ENCODE results near the gene TRAPPC12. TPM values are rescaled to one million over a fixed set of nuclear protein-coding genes. Genes with fewer than 3 reads are reported as not detected.

The TRAPPC12 gene
- total RNA-seq, 1 donor from 2014 or later: 98.7 TPM

DNA sequence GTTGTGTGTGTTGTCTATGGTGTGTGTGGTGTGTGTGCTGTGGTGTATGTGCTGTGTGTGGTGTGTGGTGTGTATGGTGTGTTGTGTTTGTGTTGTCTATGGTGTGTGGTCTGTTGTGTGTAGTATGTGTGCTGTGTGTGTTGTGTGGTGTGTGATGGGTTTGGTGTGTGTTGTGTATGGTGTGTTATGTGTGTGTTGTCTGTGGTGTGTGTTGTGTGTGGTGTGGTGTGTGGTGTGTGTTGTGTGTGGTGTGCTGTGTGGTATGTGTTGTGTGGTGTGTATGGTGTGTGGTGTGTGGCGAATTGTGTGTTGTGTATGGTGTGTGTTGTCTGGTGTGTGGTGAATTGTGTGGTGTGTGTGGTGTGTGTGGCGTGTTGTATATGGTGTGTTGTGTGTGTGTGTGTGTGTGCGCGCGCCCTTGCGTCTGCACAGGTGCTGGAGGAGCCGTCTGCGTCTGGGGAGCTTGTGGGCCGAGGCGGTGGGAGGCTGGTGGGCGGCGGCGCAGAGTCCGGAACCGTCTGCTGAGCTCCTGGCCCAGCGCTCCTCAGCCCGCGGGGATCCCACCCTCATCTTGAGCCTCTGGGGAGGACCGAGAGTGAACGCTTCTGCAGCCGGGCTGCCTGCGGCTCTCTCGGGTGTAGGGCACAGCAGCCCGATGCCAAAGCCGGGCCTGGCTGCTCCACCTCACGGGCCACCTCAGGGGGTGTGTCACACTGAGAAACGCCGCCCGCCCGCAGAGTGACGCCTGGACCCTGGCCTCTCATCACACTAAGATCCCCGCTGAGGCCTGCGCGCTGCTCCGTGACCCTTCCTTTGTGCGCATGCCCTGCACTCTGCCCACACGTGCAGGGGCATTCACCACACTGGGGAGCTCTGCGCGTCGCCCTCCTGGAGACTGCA lies 148.6 kb downstream of the TRAPPC12 start:
- H3K4me1 Mint-ChIP-seq (ENCODE audit: unreplicated experiment): peaks cover 1% of the 10 kb centered on the region
- no peak overlapping the region for H3K27ac Mint-ChIP-seq
- no peaks in the 10 kb centered on the region for H3K9me3 Mint-ChIP-seq
- TF ChIP-seq, protein P1, sequence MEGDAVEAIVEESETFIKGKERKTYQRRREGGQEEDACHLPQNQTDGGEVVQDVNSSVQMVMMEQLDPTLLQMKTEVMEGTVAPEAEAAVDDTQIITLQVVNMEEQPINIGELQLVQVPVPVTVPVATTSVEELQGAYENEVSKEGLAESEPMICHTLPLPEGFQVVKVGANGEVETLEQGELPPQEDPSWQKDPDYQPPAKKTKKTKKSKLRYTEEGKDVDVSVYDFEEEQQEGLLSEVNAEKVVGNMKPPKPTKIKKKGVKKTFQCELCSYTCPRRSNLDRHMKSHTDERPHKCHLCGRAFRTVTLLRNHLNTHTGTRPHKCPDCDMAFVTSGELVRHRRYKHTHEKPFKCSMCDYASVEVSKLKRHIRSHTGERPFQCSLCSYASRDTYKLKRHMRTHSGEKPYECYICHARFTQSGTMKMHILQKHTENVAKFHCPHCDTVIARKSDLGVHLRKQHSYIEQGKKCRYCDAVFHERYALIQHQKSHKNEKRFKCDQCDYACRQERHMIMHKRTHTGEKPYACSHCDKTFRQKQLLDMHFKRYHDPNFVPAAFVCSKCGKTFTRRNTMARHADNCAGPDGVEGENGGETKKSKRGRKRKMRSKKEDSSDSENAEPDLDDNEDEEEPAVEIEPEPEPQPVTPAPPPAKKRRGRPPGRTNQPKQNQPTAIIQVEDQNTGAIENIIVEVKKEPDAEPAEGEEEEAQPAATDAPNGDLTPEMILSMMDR (conservative IDR thresholded peaks at IDR 0.05): no peak
- H3K27me3 Mint-ChIP-seq: no peaks in the 10 kb centered on the region
- H3K36me3 Mint-ChIP-seq: no peaks in the 10 kb centered on the region
- H3K4me3 Mint-ChIP-seq: no peak overlapping the region
- DNase-seq (ENCODE audit: extremely low spot score, unreplicated experiment): peak; percentile 6

Other genes starting within 250 kb of the TRAPPC12 start
- gene EIPR1, start 1.9 kb upstream of the TRAPPC12 start, total RNA-seq (ENCODE audit: low replicate concordance): 24.3 and 24.9 TPM in 2 replicates
- 40.0 and 54.7 TPM in 2 replicates for gene ADI1, start 139.8 kb downstream of the TRAPPC12 start, total RNA-seq (ENCODE audit: low replicate concordance)
- gene RNASEH1, start 178.6 kb downstream of the TRAPPC12 start, total RNA-seq (ENCODE audit: low replicate concordance): 19.3 and 21.7 TPM in 2 replicates
- gene RPS7, start 195.6 kb downstream of the TRAPPC12 start, total RNA-seq (ENCODE audit: low replicate concordance): 1,678 and 1,855 TPM in 2 replicates
- 0.33 and 0.63 TPM in 2 replicates for gene COLEC11, start 215.4 kb downstream of the TRAPPC12 start, total RNA-seq (ENCODE audit: low replicate concordance)

Measured in type B pancreatic cell (in vitro differentiated cells).